SKM-1 (cell line): Measurements from ENCODE around the gene NBL1.
A peak's percentile ranks its signal among the peaks of the same experiment; 100 is the strongest.

ENCODE experiments used
- DNase-seq: peaks from one replicate; lab custom pipeline; 2025; ENCODE audit not compliant: unreplicated experiment; lab: John Stamatoyannopoulos, UW

NBL1 gene

DNA sequence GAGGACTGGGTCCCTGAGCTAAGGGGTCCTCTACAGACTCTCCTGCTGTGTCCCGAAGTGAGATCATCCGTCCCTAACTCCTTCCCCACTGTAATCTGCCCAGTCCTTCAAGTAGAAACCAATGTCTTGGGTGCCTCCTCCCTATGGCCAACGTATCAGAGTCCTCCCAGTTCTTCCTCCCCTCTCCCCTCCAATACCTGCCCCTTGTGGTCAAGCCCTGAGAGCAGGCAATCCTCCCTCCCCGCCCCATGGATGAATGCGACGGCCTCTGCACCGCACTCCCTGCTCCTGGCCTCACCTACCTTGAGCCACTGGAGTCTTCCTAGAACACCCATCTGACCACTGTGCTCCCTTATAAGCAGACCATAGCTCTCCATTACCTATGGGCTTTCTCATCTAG lies 51.7 kb downstream of the NBL1 start:
- DNase-seq = no peak

DNA sequence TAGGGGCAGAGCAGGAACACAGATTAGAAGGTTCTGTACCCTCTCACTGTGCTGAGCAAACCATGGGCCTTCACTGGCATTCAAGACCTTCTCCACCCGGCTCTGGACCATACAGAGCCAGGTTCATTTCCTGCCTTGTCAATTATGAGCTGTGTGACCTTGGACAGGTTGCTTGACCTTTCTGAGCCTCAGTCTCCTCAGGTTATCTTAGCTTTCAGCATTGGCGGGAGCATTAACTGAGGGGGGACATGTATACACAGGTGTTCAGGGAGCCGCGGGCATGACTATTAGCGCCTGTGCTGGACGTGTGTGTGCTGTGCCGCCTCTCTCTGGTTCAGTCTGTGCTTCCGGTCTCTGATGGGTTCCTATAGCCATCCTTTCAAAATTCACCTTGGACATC lies 52.7 kb downstream of the NBL1 start:
- DNase-seq = no peak

DNA sequence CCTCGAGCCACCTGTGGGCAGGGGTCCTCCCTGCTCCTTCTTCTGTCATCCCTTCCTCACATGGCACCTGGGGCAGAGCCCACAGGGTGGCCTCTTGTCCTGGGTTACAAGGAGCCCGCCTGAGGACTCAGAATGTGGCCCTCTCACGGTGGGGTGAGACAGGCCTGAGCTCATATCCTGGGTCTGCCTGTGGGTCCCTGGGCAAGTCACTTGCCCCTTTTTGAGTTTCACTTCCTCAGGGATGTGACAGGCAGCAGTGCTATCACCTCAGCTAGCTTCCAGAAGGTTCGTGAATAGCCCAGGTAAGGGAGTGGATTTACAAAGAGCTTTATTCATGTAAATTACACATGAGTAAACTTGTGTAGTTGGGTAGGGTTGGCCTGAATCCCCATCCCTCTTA lies 54.1 kb downstream of the NBL1 start:
- DNase-seq = no peak

DNA sequence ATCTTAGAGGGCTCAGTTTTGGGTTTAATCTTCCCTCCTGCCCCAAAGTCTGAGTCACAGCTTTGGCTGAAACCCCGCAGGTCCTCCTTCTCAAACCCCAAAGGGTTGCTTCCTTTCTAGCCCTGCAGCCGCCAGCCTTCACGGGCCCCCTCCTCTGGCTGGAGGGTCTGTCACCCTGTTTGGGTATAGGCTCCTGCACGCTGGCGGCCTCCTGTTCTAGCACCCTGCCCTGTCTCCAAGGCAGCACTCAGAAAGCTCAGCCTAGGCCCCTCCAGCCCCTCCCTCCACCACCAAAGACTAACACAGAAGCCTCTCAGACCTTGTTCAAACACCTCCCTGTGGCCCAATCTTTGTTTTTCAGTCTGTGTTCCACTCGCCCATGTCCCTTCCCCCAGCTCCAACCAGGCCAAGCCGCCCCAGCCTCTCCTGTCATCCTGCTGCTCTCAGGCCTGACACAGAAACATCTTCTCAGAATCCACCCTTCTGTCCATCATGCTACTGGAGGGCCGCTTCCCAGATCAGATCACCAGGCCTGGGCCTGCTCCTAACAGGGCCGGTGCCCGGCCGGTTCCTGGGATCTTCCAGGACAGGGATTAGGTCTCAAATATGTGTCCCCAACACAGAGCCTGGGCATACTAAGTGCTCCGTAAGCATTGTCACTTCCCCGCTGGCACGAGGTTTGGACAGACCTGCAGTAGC lies 56.1 kb downstream of the NBL1 start:
- DNase-seq = no peak

DNA sequence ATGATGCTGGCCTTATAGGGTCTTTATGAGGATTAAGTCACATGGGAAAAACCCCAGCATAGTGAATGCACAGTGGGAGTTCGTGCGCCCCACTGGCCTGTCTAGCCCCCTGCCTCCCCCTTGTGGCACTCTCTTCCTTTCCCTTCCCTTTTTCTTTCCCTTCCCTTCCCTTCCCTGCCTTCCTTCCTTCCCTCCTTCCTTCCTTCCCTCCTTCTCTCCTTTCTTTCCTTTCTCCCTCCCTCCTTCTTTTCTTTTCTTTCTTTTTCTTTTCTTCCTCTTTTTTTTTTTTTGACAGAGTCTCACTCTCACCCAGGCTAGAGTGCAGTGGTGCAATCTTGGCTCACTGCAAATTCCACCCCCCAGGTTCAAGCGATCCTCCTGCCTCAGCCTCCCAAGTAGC lies 59.2 kb downstream of the NBL1 start:
- no peak for DNase-seq

DNA sequence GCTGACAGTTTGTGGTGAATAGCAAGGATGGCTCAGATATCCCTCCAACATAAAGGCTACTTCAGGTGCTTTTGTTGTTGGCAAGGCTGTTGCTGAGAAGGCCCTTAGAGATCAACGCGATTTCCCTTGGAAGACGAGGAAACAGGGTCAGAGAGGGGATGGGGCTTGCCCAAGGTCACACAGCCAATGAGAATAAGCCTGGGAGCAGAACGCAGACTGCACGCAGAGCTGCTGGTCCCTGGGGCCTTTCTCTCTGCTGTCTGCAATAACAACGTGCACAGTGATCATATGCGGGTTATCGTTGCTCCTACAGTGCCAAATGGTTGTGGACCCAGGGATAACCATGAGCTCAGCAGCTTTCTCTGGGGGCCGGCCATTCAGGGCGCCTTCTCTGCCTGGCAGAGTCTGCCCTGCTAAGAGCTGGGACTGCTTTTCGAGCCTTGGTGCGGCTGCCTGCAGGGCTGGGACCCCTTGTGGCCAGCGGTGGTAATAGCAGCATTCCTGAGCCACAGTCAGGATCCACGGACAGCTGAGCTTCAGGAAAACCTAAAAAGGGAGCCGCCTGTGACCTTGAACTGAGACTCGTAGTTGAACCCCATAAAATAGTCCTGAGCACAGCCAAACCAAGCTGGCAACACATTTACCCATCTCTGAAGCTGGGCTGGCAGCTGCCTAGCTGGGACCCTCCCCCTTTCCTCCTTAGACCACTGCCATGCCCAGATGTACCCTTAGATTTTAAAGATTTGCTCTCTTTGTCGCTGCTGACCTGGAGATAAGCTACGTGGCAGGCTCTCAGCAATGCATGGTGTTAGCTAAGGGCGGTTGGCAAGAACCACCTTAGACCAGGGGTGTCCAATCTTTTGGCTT lies 60.4 kb downstream of the NBL1 start:
- peak; percentile 49 for DNase-seq

DNA sequence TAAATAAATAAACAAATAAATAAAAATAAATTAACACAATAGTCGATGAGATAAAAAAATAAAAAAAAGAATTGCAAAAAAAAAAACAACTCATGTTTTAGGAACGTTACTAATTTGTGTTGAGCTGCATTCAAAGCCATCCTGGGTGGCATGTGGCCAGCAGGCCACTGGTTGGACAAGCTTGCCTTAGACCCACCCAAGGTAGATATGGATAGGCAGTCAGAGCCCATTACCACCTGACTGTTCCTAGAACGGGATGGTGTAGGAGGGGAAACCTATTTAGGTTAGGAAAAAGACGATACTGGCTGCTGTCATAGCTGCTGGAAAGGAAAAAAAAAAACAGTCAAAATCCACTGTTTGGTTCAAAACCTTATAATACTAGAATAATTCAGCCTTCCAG lies 61.4 kb downstream of the NBL1 start:
- no peak for DNase-seq

DNA sequence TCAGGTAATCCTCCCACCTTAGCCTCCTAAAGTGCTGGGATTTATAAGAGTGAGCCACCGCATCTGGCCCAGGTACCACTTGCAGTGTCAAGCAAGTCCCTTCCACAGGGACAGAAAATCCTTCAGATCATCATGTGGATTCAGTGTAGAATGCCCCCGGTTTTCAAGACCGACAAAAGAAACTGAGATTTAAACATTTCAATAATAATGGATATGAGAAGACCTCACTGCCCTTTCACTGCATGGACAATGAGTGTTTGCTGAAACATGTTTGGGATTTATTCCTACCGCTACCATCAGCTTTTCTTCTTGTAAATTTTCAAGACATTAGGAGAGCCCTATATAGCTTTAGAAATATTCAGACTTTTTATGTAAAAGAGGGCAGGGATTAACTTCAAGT lies 62.0 kb downstream of the NBL1 start:
- no peak for DNase-seq
